ENCODE measurements around the gene DIP2C. TPM values are rescaled to one million over a fixed set of nuclear protein-coding genes. Genes with fewer than 3 reads are reported as not detected.

The DIP2C gene
- total RNA-seq, 1 donor from 2014 or later, result 0.53 TPM

DNA sequence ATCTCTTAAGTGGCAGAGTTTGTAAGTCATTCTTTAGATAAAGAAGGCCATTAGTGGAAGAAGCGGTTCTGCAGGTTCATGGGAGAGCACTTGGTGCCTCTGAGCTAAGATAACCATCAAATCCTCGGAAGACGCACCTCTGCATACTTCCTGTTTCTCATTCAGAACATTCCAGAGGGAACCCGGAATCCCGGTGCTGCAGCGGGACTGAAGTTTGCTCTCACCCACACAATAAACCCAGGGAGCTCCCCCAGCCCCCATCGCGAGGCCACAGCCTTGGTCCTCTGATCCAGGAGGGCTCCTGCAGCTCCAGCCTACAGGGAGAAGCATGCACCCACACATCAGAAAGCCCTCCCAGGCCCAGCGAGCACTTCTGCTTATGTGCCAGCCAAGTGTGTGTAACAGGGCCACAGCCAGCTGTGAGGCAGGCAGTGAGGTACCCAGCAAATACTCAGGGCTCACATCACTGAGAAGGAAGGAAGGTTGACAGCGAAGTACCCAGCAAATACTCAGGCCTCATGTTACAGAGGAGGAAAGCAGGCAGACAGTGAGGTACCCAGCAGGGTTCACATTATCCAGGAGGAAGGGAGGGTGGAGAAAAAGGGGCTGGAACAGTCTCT is 142.4 kb downstream of the DIP2C start:
- no peaks in the 10 kb centered on the region for H3K36me3 ChIP-seq (ENCODE audit: control insufficient read depth, insufficient read depth, low read length)
- no peak overlapping the region for H3K4me3 ChIP-seq (ENCODE audit: low read depth, low read length)
- TF ChIP-seq CTCF (IDR thresholded peaks at IDR 0.05; ENCODE audit: insufficient read depth, low read length, severe bottlenecking), result no peak
- no peaks in the 10 kb centered on the region for H3K27me3 ChIP-seq (ENCODE audit: control insufficient read depth, insufficient read depth, low read length)
- no peak for FAIRE-seq
- DNase-seq (ENCODE audit: low read depth), result peak; percentile 48

DNA sequence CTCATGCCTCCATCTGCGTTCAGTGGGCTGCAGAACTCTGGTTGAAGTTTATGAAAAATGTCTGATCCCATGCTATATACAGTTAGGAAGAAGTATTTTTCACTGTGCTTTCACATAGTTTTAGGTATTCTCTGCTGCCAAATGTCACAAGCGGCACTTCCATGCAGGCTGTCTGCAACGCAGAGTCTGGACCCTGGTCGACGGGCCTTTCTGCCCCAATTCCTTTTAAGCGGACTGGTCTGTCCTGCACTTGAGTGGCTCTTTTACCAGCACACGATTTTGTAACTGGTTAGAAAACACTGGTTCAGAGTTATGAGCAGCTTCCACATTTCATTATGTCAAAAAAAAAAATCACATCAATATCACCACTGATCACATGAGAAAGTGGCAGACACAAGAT is 143.0 kb downstream of the DIP2C start:
- no peaks in the 10 kb centered on the region for H3K27me3 ChIP-seq (ENCODE audit: control insufficient read depth, insufficient read depth, low read length)
- FAIRE-seq, result no peak
- H3K4me3 ChIP-seq (ENCODE audit: low read depth, low read length), result no peak overlapping the region
- DNase-seq (ENCODE audit: low read depth), result no peak
- TF ChIP-seq CTCF (IDR thresholded peaks at IDR 0.05; ENCODE audit: insufficient read depth, low read length, severe bottlenecking), result no peak
- no peaks in the 10 kb centered on the region for H3K36me3 ChIP-seq (ENCODE audit: control insufficient read depth, insufficient read depth, low read length)

- H3K36me3 ChIP-seq (ENCODE audit: control insufficient read depth, insufficient read depth, low read length), result no peaks in the 10 kb centered on the region
- no peaks in the 10 kb centered on the region for H3K27me3 ChIP-seq (ENCODE audit: control insufficient read depth, insufficient read depth, low read length)
- H3K4me3 ChIP-seq (ENCODE audit: low read depth, low read length), result no peak overlapping the region
- TF ChIP-seq CTCF (IDR thresholded peaks at IDR 0.05; ENCODE audit: insufficient read depth, low read length, severe bottlenecking), result no peak
- DNase-seq (ENCODE audit: low read depth) (no peak), FAIRE-seq (no peak)
Measured at GRCh38 chr10:543862-544822, 145.3 kb downstream of the DIP2C start.

GRCh38 chr10:543131-543530 is 146.3 kb downstream of the DIP2C start:
- FAIRE-seq (no peak), DNase-seq (ENCODE audit: low read depth) (no peak)
- Histone ChIP-seq H3K4me3 (ENCODE audit: low read depth, low read length) (no peak overlapping the region), H3K27me3 (ENCODE audit: control insufficient read depth, insufficient read depth, low read length) (no peaks in the 10 kb centered on the region), H3K36me3 (ENCODE audit: control insufficient read depth, insufficient read depth, low read length) (no peaks in the 10 kb centered on the region)
- TF ChIP-seq CTCF (IDR thresholded peaks at IDR 0.05; ENCODE audit: insufficient read depth, low read length, severe bottlenecking), result no peak

DNA sequence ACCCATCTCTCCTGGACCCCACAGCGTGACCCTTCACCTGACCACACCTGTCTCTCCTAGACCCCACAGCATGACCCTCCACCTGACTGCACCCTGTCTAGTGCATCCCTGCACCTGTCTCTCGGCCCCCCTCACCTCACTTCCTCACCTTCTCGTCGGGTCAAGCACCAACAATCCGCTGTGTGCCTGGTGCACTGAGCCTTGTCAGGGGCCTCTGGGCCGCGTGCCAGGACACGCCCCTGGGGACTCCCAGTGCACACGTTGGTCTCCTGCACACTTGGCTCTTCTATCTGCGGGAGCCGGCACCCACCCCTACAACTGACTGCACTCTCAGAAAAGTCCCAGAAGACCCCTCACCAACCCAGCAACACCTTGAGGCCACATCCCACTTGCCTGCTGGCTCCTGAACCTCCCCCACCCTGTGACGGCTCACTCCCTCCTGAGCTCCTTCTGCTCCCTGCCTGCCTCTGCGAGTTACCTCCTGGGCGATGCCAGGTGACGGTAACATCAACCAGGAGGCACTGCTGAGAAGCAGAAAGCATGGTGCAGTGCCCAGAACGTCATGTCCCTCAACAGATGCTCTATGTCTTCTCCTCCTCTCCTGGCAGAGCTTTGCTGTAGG is 147.6 kb downstream of the DIP2C start:
- FAIRE-seq, result peak; percentile 96
- no peak for DNase-seq (ENCODE audit: low read depth)

More for the DNA sequence above, 147.6 kb downstream of the DIP2C start:
- no peak for TF ChIP-seq CTCF (IDR thresholded peaks at IDR 0.05; ENCODE audit: insufficient read depth, low read length, severe bottlenecking)
- H3K27me3 ChIP-seq (ENCODE audit: control insufficient read depth, insufficient read depth, low read length), result no peaks in the 10 kb centered on the region
- no peaks in the 10 kb centered on the region for H3K36me3 ChIP-seq (ENCODE audit: control insufficient read depth, insufficient read depth, low read length)
- no peak overlapping the region for H3K4me3 ChIP-seq (ENCODE audit: low read depth, low read length)

All from bronchial epithelial cell (primary cell).